Left forelimb (tissue), 1 donor: Measurements from ENCODE around the gene TMEM175.
"Not testable (repeated sequence)": the region's sequence is repeated elsewhere in the genome, so short reads cannot be mapped to it uniquely, and the experiment has no call there.

Source experiments
- DNase-seq: peaks from one replicate; pipeline ENCODE4 v3.0.0-alpha.2; 2018; ENCODE audit warnings: low spot score

Gene TMEM175

DNA sequence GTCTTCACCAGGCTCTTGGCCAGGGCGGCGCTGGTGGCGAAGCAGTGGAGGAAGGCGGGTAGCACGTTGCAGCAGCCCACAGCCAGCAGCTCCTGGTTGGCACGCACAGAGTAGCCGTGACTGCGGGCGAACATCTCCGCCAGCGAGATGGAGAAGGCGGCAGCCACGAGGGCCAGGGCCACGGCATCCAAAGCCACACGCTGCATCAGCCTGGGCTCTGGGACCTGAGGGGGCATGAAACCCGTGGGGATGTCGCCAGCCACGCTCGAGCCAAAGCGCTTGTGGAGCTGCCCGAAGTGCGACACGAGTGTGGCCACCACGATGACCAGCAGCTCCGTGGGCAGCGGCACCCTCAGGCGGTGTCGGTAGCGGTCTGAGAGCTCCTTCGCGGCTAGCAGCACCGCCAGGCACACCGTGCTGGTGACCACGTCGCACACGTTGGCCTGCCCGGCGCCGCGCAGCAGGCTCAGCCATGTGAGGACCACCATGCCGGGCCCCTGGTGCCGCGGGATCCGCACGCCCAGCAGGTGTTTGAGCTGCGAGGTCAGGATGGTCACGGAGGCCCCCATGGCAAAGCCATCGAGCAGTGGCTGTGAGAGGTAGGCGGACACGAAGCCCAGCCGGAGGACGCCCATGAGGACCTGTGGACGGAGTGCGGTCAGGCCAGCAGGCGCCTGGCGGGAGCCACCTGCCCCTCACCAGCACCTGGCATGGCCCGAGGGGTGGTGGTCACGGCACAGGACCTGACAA lies 57.6 kb downstream of the TMEM175 start:
- DNase-seq = no peak

DNA sequence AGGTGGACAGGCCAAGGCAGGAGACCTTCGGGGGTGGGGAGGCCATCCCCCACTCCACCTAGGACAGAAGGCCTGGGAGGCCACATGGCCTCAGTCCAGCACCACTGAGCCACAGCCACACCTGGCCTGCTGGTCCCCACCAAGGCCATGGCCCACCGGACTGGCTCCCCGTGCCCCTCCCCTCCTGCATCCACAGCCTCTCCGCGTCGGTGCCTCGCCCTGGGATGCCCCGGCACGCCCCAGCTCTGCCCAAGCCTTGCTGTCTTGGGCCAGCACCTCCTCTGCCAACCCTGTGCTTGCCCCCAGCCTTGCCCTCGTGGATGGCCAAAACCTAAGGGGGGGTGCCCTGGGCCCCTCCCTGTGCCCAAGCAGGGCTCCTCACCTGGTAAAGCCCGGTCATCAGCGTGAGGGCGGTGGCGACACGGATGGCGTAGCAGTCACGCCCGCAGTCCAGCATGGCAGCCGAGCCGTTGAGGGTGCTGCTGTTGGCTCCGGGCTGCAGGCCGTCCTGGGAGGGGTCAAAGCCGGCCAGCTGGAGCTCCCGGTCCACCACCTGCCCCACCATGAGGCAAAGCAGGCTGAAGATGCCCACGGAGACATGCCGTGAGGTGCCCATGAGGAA lies 58.6 kb downstream of the TMEM175 start:
- DNase-seq = no peak

DNA sequence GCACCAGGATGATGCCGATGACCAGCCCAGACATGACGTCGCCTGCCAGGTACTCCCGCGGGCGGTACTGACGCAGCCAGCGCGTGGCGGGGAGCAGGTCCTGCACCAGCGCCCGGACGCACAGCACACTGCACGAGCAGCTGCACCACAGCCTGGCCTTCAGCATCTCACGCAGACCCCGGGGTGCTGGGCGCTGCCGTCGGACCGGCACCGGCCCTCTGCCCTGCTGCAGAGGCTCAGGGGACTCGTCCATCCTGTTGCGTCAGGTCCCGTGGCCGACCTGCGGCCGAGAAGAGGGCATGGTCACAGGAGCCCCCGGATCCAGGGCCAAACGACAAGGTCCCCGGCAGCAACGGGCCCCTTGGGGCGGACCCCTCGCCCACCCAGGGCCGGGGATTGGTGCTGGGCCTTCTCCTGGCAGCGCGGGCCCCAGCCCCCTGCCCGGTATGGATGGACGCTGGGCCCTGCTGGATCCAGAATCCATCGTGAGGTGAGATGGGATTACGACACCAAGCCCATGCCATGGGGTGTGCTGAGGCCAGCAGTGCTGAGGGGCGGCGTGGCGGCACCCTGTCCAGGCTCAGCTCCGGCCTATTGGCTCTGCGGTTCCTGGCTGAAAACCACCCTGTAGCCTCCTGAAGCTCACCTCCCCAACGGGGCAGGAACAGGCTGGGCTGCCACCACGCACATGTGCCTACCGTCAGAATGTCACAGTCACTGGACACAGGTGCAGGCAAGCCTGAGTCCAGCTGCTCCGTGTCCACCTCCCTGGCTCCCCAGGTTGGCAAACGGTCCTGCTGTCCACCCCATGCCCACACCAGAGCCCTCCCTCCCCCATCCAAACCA lies 59.4 kb downstream of the TMEM175 start:
- no peak for DNase-seq

DNA sequence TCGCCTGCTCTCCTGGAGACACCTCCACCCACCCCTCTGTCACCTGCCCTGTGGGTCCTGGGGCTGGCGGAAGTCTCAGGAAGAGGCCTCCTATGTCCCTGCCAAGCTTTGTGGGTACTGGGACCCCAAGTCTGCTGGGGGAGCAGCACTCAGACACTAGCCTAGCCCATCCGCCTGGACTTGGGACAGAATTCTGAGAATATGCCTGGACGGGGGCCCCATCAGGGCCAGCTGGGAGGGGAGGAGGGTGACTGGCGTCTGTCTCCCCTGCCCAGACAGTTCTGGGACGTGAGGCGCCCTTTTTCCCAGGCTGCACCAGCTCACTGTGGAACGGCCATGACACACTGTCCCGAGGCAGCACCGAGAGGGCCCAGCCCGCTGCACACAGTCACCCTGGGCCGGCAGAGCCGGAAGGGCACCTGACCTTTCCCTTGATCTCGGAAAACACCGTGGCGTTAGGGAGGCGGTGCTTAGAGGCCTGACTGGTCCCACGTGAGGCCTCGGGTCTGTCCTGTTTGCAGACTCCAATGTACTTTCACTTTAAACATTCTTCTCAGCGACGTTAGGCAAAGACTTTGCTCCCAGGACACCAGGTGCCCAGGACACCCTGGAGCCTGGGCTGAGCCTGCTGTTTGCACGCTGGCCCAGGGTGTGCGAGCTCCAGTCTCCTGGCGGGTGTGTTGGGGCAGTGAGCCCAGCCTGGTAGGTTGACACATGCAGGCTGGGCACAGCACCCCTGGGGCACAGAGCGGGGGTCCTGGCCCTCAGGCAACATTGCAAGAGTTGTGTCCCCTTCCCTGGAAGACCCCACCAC lies 60.2 kb downstream of the TMEM175 start:
- no peak for DNase-seq

DNA sequence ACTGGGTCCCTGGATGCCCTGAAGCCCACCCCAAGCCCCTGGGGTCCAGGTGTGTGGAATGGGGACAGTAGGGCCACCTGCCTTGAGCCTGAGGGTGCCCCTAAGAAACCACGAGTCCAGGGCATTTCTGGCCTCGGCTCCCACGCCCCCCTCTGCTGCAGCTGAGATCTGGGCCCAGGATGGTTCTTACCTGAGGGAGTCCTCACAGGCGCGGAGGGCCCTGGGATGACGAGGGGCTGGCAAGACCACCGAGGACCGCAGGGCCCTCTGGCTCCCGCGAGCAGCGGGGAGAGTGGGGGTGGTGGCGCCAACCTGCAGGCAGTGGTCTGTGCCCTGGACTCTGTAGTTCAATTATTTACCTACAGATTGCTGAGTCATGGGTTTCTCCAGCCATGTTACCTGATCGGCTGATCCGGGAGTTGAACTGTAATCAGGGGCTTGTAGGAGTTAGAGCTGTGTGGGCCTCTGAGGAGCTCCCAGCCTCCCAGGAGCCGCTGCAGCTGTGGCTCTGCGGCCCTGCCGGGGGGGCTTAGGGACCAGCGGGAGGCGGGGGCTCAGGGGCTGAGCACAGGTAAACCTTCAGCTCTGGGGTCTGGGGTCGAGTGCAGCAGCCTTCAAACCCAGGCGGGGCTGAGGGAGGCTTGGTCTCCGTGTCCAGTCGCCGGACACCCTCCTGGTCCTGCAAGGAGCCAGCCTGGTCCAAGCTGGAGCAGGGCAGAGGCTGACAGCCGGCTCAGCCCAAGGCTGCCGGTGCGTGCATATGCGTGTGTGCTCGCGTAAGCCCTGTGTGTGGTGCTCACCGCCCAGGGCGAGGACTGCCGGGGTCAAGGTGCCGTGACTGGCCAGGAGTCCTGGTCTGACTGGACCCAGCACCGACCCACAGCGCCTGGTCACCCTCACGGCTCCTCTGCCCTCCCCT lies 61.1 kb downstream of the TMEM175 start, which contains the start of gene SLC26A1:
Gene SLC26A1 (minus strand): TSS at position 294 of the 919 bp plus-strand sequence. CDS start 1,701 bp downstream, outside the sequence.
- DNase-seq = no peak

DNA sequence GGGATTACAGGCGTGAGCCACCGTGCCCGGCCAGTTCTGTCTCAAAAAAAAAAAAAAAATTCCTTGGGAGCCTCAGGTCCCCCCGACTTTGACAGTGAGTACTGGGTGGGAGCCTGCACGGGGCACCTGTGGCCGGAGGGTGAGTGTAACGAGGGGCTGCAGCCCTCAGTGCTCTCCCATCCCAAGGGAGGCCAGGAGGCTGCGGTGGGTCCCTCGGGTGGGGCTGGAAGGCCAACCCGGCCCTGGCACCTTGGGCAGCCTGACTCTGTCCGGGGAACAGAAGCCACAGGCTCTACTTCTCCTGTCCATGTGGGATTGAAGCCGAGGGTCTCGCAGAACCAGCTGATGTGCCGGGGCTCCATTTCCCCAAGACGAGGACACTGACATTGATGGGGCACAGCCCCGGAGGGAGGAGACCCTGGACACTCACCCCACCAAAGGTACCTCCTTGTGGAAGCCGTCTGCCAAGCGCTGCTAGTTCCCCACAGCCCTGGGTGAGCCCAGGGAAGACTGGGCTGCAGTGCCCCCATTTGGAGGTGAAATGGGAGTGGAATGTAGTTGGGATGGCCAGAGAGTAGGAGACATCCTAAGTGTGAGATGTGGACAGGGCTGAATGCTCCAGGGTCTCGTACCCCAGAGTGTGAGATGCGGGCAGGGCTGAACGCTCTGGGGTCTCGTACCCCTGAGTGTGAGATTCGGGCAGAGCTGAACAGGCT lies 63.2 kb downstream of the TMEM175 start:
- no peak for DNase-seq

DNA sequence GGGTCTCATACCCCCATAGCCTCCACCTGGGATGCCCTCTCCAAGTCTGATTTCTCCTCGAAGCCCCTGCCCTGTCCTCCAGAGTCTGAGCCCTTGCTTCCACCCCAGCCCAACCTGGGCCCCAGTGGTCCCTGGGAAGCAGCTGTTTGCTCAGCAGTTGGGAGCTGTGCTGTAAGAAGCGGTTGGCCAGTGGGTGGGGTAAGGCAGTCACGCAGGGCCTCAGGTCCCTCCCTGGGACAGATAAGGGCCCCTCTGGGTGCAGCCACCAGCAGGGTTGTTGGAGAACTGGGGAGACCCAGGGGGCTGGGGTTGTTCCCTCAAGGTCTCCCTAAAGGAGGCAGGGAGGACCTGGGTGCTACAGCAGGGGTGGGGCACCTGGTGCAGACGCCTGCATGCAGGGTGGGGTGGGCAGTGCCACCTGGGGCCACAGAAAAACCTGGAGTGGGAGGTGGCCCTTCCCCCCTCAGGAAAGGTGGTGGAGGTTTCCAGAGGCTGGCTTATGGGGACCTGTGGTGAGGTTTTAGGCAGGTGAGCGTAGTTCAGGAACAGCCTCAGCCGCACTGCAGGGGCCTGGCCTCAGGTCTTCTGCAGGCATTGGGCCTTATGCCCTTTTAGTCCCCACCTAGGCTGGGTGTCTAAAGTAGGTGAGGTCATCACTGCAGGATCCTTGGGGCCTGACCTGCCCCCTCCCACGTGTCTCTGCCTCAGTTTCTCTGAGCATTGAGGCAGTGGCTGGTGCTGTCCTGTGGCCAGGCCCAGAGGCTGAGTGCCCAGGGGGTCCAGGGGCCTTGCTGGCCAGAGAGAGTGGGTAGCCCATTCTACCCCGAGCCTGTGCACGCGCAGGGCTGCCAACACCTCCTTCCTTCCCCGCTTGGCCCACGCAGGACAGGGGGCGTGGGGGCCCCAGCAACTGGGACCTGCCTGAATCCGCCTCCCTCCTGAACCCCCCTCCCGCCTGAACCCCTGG lies 64.1 kb downstream of the TMEM175 start:
- no peak for DNase-seq

GRCh38 chr4:996997-997374 lies 64.7 kb downstream of the TMEM175 start:
- no peak for DNase-seq

- DNase-seq = no peak
Measured at GRCh38 chr4:997375-998071, 65.3 kb downstream of the TMEM175 start.

DNA sequence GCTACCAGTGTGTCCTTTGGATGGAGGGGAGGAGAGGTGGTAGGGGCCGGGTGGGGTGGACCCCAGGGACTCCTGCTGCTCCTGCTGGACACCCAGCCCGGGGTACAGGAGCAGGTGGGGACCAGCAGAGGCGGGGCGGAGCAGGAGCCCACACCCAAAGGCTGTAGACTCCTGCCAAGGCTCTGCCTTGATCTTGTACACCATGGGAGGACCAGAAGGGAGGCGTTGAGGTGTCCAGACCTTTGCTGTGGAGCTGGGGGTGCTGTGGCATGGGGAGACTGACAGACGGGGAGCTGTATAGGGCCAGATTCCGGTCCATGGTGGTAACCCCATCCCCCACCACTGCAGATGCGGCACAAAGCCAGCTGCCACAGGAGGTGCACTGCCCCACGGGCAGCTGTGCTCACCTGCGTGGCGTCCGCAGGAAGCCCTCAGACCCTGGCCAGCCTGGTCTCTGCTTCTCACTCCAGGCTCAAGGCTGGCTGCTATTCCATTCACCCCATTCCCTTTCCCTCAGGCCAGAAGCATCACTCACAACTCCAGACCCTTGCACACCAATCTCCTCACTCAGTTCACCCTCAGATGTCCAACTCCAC lies 65.9 kb downstream of the TMEM175 start:
- DNase-seq = no peak

- not testable (repeated sequence) for DNase-seq
Measured at GRCh38 chr4:999240-999863, 67.1 kb downstream of the TMEM175 start.

- DNase-seq = no peak
Measured at GRCh38 chr4:999882-1000425, 67.7 kb downstream of the TMEM175 start.

GRCh38 chr4:1000686-1001260 lies 68.5 kb downstream of the TMEM175 start:
- DNase-seq = no peak

GRCh38 chr4:1001561-1002130 lies 69.4 kb downstream of the TMEM175 start:
- no peak for DNase-seq

DNA sequence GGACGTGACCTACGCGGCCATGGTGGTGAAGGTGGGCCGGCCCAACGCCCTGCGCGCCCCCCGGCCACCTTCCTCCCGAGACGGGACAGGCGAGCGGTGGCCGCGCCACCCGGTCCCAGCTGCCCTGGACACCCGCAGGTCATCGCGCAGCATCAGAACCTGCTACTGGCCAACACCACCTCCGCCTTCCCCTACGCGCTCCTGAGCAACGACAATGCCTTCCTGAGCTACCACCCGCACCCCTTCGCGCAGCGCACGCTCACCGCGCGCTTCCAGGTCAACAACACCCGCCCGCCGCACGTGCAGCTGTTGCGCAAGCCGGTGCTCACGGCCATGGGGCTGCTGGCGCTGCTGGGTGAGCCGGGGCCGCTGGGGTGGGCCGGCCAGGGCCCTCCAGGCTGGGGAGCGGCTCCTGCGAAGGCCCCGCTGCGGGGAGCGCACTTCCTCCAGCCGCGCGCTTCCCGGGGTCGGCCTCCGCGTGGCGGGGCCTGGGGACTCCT lies 69.9 kb downstream of the TMEM175 start:
- DNase-seq = no peak

- DNase-seq = no peak
Measured at GRCh38 chr4:1002631-1003251, 70.5 kb downstream of the TMEM175 start.
